Nephron progenitor cell (in vitro differentiated cells): ENCODE data around the gene F7.

Experiments used
- DNase-seq: peaks from one replicate; pipeline ENCODE4 v3.0.0; 2021
- H3K27ac Mint-ChIP-seq: 2 replicates; pipeline ENCODE4 v1.8.0; 2021; ENCODE audit warnings: mild to moderate bottlenecking, moderate library complexity, mixed read lengths
- H3K27me3 Mint-ChIP-seq: 2 replicates; pipeline ENCODE4 v1.8.0; 2021; ENCODE audit warnings: mild to moderate bottlenecking, low read depth, mixed read lengths; ENCODE audit not compliant: poor library complexity
- H3K36me3 Mint-ChIP-seq: 2 replicates; pipeline ENCODE4 v1.8.0; 2021; ENCODE audit warnings: low read depth, mixed read lengths
- H3K4me1 Mint-ChIP-seq: 2 replicates; pipeline ENCODE4 v1.8.0; 2021; ENCODE audit warnings: mixed read lengths
- H3K4me3 Mint-ChIP-seq: 2 replicates; pipeline ENCODE4 v1.8.0; 2021; ENCODE audit warnings: mild to moderate bottlenecking, moderate library complexity, mixed read lengths
- H3K9me3 Mint-ChIP-seq: 2 replicates; pipeline ENCODE4 v1.8.0; 2021; ENCODE audit warnings: mild to moderate bottlenecking, moderate library complexity, mixed read lengths
- TF ChIP-seq, protein P1 (sequence below): fragments of 200-600 bp; sonication (generic); IDR thresholded peaks from 2 replicates; pipeline ENCODE4 v1.5.0; 2021; ENCODE audit warnings: antibody characterized with exemption

F7 gene

DNA sequence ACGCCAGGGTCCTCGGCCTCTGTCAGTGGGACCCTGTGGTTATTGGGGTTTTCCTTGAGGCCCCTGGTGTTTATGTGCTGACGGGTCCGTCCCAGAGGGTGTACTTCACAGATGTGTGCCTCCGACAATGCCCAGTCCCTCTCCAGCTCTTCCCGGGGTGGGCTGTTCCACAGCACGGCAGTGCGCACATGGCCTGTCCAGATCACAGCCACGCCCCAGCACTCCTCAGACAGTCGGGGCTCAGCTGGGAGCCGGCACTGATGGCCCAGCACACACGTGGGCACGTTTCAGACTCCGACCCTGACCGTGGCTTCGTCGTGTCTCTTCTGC is 16.9 kb upstream of the F7 start:
- peaks cover 32% of the 10 kb centered on the region for H3K4me1 Mint-ChIP-seq
- no peak overlapping the region for H3K27ac Mint-ChIP-seq
- H3K27me3 Mint-ChIP-seq: peaks cover 11% of the 10 kb centered on the region
- no peaks in the 10 kb centered on the region for H3K9me3 Mint-ChIP-seq
- H3K36me3 Mint-ChIP-seq: peaks cover 5% of the 10 kb centered on the region
- TF ChIP-seq, protein P1, sequence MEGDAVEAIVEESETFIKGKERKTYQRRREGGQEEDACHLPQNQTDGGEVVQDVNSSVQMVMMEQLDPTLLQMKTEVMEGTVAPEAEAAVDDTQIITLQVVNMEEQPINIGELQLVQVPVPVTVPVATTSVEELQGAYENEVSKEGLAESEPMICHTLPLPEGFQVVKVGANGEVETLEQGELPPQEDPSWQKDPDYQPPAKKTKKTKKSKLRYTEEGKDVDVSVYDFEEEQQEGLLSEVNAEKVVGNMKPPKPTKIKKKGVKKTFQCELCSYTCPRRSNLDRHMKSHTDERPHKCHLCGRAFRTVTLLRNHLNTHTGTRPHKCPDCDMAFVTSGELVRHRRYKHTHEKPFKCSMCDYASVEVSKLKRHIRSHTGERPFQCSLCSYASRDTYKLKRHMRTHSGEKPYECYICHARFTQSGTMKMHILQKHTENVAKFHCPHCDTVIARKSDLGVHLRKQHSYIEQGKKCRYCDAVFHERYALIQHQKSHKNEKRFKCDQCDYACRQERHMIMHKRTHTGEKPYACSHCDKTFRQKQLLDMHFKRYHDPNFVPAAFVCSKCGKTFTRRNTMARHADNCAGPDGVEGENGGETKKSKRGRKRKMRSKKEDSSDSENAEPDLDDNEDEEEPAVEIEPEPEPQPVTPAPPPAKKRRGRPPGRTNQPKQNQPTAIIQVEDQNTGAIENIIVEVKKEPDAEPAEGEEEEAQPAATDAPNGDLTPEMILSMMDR: no peak
- no peak overlapping the region for H3K4me3 Mint-ChIP-seq
- no peak for DNase-seq

DNA sequence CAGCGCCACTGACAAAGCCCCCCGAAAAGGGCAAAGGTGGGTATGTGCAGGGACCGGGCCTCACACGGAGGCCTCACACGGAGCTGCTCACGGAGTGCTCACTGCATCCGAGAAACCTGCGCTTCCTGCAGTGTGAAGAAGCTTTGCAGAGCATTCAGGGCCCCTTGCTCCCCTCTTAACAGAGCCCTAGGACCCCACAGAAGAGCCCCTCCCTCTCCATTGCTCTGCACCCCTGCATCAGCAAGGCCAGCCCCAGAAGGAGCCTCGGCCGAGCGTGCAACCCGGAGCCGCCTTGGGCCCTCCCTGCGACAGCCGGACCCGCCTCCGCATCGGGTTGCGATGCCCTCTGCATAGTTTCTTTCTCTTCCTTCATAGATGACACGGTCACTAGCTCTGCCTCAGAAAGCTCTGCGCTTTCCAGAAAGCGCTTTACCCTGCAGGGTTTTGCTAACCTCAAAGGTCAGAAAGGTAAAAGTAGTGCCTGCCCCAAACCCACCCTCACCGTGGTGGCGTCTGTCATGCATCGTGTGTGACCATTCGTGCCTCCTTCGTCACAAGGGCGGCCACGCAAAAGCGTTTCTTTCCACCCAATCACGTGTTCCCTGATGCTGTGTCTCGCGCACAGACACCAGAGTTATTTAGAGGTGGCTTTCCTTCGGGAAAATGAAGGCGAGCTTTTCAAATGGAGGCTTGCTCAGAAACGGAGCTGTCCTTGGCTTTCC is 15.7 kb upstream of the F7 start:
- Mint-ChIP-seq H3K4me1 (peaks cover 35% of the 10 kb centered on the region), H3K4me3 (peak overlapping the region; percentile 28), H3K9me3 (no peaks in the 10 kb centered on the region), H3K36me3 (peaks cover 5% of the 10 kb centered on the region), H3K27me3 (peaks cover 14% of the 10 kb centered on the region), H3K27ac (no peak overlapping the region)
- TF ChIP-seq, protein P1: no peak
- peak; percentile 44 for DNase-seq

DNA sequence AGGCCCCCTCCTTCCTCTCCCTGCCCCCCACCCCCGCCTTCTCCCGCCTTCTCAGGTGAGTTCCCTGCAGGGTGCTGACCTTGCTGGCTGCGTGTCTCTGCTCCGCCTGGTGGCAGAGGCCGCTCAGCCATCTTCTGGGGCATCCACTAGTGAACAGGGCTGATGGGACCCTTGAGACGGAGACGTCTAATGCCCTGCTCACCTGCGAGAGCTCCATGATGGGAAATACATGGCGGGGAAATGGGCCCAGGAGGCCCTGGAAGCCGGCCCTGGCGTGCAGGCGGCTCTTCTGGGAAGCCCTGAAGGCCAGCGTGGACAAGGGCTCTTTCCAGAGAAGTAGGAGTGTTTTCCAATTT is 15.2 kb upstream of the F7 start:
- H3K4me3 Mint-ChIP-seq: no peak overlapping the region
- DNase-seq: no peak
- TF ChIP-seq, protein P1: no peak
- peaks cover 5% of the 10 kb centered on the region for H3K36me3 Mint-ChIP-seq
- H3K9me3 Mint-ChIP-seq: no peaks in the 10 kb centered on the region
- no peak overlapping the region for H3K27ac Mint-ChIP-seq
- peaks cover 14% of the 10 kb centered on the region for H3K27me3 Mint-ChIP-seq
- H3K4me1 Mint-ChIP-seq: peaks cover 35% of the 10 kb centered on the region

DNA sequence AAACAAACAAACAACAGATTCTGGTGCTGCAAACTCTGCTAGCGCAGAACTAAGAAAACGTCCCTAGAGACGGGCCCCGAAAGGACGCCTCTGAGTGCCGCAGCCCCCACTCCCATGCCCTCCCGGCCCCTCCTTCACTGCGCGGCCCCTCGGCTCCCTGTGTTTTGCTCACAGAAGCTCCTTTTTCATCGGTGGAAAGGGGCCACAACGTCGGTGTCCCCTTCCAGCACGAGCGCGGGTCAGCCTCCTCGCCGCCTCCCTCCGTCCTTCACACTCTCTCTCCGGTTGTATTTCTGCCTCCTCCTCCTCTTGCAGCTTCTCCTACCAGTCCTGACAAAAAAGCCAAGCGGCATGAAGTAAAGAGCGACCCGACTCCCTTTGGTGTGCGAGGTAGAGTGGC is 14.8 kb upstream of the F7 start:
- H3K4me1 Mint-ChIP-seq: peaks cover 35% of the 10 kb centered on the region
- no peak for DNase-seq
- H3K9me3 Mint-ChIP-seq: no peaks in the 10 kb centered on the region
- peaks cover 14% of the 10 kb centered on the region for H3K27me3 Mint-ChIP-seq
- peaks cover 5% of the 10 kb centered on the region for H3K36me3 Mint-ChIP-seq
- peak overlapping the region; percentile 83 for H3K27ac Mint-ChIP-seq
- peak overlapping the region; percentile 54 for H3K4me3 Mint-ChIP-seq
- TF ChIP-seq, protein P1: no peak

DNA sequence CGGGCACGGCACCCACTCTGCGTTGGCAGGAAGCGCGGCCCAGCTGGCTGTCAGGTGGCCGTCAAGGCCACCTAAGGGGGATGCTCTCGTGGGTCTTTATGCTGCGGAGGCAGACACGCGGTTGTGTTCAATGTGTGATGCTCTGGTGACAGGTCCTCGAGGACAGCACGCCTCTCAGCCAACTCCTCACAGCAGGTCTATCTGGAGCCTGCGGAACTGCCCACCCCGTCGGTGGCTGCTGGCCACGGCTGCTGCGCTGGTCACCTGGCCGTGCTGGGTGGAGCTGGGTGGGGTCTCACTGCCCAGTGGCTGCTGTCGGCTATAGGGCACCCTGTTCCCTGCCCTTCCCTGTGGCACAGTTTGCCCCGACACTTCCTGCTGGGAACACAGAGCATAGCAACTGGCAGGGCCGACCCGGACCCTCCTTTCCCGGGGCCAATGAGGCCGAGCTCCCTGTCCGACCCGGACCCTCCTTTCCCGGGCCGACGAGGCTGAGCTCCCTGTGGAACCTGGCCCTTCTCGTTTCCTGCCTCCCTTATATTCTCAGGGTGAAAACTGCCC is 14.3 kb upstream of the F7 start:
- H3K4me3 Mint-ChIP-seq: peak overlapping the region; percentile 54
- peaks cover 14% of the 10 kb centered on the region for H3K27me3 Mint-ChIP-seq
- H3K4me1 Mint-ChIP-seq: peaks cover 35% of the 10 kb centered on the region
- H3K36me3 Mint-ChIP-seq: peaks cover 5% of the 10 kb centered on the region
- H3K27ac Mint-ChIP-seq: peak overlapping the region; percentile 83
- TF ChIP-seq, protein P1: no peak
- H3K9me3 Mint-ChIP-seq: no peaks in the 10 kb centered on the region
- no peak for DNase-seq
